Cortex of kidney (tissue), 1 donor: ENCODE data around the gene THEMIS.

ENCODE experiments used
- DNase-seq: peaks from one replicate; lab custom pipeline; 2025; lab: John Stamatoyannopoulos, UW

The THEMIS gene

GRCh38 chr6:127859956-127860355 is 40.9 kb downstream of the THEMIS start:
- DNase-seq: no peak

- no peak for DNase-seq
Observed at GRCh38 chr6:127858727-127859391, 42.0 kb downstream of the THEMIS start.

- DNase-seq: no peak
Observed at GRCh38 chr6:127857051-127857637, 43.7 kb downstream of the THEMIS start.

GRCh38 chr6:127855542-127856159 is 45.2 kb downstream of the THEMIS start:
- no peak for DNase-seq

- no peak for DNase-seq
Observed at GRCh38 chr6:127854009-127854408, 46.8 kb downstream of the THEMIS start.

GRCh38 chr6:127851197-127851596 is 49.7 kb downstream of the THEMIS start:
- DNase-seq: no peak

GRCh38 chr6:127845242-127845641 is 55.6 kb downstream of the THEMIS start:
- DNase-seq: no peak

- no peak for DNase-seq
Observed at GRCh38 chr6:127844529-127844928, 56.3 kb downstream of the THEMIS start.

GRCh38 chr6:127843582-127843981 is 57.3 kb downstream of the THEMIS start:
- DNase-seq: no peak

GRCh38 chr6:127842562-127842961 is 58.3 kb downstream of the THEMIS start:
- DNase-seq: no peak

GRCh38 chr6:127841811-127842210 is 59.0 kb downstream of the THEMIS start:
- DNase-seq: no peak

- DNase-seq: no peak
Observed at GRCh38 chr6:127834136-127834535, 66.7 kb downstream of the THEMIS start.

- DNase-seq: no peak
Observed at GRCh38 chr6:127833336-127833735, 67.5 kb downstream of the THEMIS start.

- no peak for DNase-seq
Observed at GRCh38 chr6:127832381-127832780, 68.5 kb downstream of the THEMIS start.

GRCh38 chr6:127824061-127824460 is 76.8 kb downstream of the THEMIS start:
- DNase-seq: no peak

- no peak for DNase-seq
Observed at GRCh38 chr6:127821431-127821830, 79.4 kb downstream of the THEMIS start.

GRCh38 chr6:127818149-127818548 is 82.7 kb downstream of the THEMIS start:
- DNase-seq: no peak

- no peak for DNase-seq
Observed at GRCh38 chr6:127816643-127817042, 84.2 kb downstream of the THEMIS start.

GRCh38 chr6:127813699-127814027 is 87.2 kb downstream of the THEMIS start:
- DNase-seq: no peak

- no peak for DNase-seq
Observed at GRCh38 chr6:127812985-127813698, 87.7 kb downstream of the THEMIS start.

GRCh38 chr6:127811900-127812570 is 88.8 kb downstream of the THEMIS start:
- DNase-seq: no peak

GRCh38 chr6:127807806-127808517 is 92.9 kb downstream of the THEMIS start:
- DNase-seq: no peak
